Fibroblast of lung (primary cell): ENCODE data around the gene MPP2.

Source experiments
- EZH2 ChIP-seq: IDR thresholded peaks from 2 replicates; pipeline ENCODE4 v1.5.1; 2012; ENCODE audit warnings: low read length, control low read depth, mild to moderate bottlenecking; ENCODE audit errors: missing control alignments
- TF ChIP-seq, protein P1 (sequence below), 2 donors: IDR thresholded peaks in 1 of 2; conservative IDR thresholded peaks in 1 of 2; 1 replicate in 1 of 2; 2 replicates in 1 of 2; pipeline ENCODE4 v1.5.1; 2011 to 2012; ENCODE audit warnings: low read length in 2 of 2, control low read depth in 1 of 2, inconsistent platforms in 1 of 2, low read depth in 1 of 2, mild to moderate bottlenecking in 1 of 2

DNA sequence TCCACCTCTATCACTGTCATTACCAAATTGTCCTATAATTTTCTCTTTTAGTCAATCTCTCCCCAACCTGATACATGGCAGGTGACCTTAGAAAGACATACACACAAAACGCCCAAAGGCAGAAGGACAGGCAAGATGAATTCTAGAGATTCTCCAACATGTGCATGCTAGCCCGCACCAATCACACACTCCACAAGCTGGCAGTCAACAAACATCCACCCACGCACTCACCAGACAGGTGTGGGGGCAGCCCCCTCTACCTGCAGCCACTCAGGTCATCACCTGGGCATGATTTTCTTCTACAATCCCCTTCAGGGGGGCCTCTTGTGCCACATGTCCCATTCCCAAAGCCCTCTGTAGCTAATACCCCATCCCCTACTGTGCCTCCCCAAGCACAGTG lies 9.5 kb downstream of the MPP2 start:
- TF ChIP-seq, protein P1, sequence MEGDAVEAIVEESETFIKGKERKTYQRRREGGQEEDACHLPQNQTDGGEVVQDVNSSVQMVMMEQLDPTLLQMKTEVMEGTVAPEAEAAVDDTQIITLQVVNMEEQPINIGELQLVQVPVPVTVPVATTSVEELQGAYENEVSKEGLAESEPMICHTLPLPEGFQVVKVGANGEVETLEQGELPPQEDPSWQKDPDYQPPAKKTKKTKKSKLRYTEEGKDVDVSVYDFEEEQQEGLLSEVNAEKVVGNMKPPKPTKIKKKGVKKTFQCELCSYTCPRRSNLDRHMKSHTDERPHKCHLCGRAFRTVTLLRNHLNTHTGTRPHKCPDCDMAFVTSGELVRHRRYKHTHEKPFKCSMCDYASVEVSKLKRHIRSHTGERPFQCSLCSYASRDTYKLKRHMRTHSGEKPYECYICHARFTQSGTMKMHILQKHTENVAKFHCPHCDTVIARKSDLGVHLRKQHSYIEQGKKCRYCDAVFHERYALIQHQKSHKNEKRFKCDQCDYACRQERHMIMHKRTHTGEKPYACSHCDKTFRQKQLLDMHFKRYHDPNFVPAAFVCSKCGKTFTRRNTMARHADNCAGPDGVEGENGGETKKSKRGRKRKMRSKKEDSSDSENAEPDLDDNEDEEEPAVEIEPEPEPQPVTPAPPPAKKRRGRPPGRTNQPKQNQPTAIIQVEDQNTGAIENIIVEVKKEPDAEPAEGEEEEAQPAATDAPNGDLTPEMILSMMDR (conservative IDR thresholded peaks at IDR 0.05 in 1 of 2, IDR thresholded peaks at IDR 0.05 in 1 of 2; ENCODE audit: low read depth in 1 of 2, low read length in 2 of 2): no peak
- TF ChIP-seq EZH2: no peak
